HL-60 (cell line): ENCODE data around the gene SPATA46.

ENCODE experiments used
- GABPA ChIP-seq: IDR thresholded peaks from 2 replicates; pipeline ENCODE4 v1.6.1; 2012; ENCODE audit warnings: low read depth
- POLR2AphosphoS5 ChIP-seq: IDR thresholded peaks from 2 replicates; pipeline ENCODE4 v1.6.1; 2012; ENCODE audit warnings: low read depth
- TF ChIP-seq, protein P1 (sequence below): IDR thresholded peaks from one replicate; pipeline ENCODE4 v1.5.1; 2011; ENCODE audit warnings: low read length, control low read depth, inconsistent platforms; ENCODE audit not compliant: insufficient read depth
- TF ChIP-seq, protein P2 (sequence below): IDR thresholded peaks from 2 replicates; pipeline ENCODE4 v1.6.1; 2012; ENCODE audit warnings: low read depth; ENCODE audit not compliant: insufficient replicate concordance

DNA sequence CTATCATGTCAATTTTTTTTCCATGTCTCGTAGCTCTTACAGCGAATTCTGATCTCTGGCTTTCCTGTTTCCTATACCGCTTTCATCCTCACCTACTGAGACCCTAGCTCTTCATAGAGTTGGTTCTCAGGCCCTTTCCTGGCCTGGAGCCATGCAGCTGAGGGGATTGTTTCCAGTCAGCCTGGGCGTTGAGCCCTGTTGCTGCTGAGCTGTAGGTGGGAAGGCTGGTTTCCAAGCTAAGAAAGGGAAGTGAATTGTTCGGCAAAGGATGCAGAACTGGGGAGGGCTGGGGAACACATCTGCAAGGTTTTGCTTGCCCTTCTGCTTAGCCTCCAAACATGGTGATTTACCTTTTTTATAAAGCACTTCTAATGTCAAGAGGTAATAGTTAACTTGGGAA is 41.5 kb downstream of the SPATA46 start:
- TF ChIP-seq, protein P1, sequence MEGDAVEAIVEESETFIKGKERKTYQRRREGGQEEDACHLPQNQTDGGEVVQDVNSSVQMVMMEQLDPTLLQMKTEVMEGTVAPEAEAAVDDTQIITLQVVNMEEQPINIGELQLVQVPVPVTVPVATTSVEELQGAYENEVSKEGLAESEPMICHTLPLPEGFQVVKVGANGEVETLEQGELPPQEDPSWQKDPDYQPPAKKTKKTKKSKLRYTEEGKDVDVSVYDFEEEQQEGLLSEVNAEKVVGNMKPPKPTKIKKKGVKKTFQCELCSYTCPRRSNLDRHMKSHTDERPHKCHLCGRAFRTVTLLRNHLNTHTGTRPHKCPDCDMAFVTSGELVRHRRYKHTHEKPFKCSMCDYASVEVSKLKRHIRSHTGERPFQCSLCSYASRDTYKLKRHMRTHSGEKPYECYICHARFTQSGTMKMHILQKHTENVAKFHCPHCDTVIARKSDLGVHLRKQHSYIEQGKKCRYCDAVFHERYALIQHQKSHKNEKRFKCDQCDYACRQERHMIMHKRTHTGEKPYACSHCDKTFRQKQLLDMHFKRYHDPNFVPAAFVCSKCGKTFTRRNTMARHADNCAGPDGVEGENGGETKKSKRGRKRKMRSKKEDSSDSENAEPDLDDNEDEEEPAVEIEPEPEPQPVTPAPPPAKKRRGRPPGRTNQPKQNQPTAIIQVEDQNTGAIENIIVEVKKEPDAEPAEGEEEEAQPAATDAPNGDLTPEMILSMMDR, result no peak
- TF ChIP-seq POLR2AphosphoS5 (no peak), GABPA (no peak)
- TF ChIP-seq, protein P2, sequence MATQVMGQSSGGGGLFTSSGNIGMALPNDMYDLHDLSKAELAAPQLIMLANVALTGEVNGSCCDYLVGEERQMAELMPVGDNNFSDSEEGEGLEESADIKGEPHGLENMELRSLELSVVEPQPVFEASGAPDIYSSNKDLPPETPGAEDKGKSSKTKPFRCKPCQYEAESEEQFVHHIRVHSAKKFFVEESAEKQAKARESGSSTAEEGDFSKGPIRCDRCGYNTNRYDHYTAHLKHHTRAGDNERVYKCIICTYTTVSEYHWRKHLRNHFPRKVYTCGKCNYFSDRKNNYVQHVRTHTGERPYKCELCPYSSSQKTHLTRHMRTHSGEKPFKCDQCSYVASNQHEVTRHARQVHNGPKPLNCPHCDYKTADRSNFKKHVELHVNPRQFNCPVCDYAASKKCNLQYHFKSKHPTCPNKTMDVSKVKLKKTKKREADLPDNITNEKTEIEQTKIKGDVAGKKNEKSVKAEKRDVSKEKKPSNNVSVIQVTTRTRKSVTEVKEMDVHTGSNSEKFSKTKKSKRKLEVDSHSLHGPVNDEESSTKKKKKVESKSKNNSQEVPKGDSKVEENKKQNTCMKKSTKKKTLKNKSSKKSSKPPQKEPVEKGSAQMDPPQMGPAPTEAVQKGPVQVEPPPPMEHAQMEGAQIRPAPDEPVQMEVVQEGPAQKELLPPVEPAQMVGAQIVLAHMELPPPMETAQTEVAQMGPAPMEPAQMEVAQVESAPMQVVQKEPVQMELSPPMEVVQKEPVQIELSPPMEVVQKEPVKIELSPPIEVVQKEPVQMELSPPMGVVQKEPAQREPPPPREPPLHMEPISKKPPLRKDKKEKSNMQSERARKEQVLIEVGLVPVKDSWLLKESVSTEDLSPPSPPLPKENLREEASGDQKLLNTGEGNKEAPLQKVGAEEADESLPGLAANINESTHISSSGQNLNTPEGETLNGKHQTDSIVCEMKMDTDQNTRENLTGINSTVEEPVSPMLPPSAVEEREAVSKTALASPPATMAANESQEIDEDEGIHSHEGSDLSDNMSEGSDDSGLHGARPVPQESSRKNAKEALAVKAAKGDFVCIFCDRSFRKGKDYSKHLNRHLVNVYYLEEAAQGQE, result no peak
